Stimulated activated CD4-positive, alpha-beta T cell treated with anti-CD3 and anti-CD28 coated beads, Interleukin-4, amount 100 ng/mL, for 48 hours (primary cell): ENCODE data around the gene SPINT1.

Experiments
- DNase-seq, 2 donors: peaks; one replicate each; pipeline ENCODE4 v3.0.0-alpha.2; 2020; ENCODE audit warnings: low read depth in 2 of 2

Gene SPINT1

GRCh38 chr15:40828447-40829036, 15.3 kb upstream of the SPINT1 start, which contains the start of gene PPP1R14D:
Gene PPP1R14D, minus strand, starts transcription at chr15:40828708. Its CDS starts 67 bp downstream, at chr15:40828641.
- no peak for DNase-seq

GRCh38 chr15:40829115-40829514, 14.7 kb upstream of the SPINT1 start:
- no peak for DNase-seq

- no peak for DNase-seq
Measured at GRCh38 chr15:40830884-40831283, 13.0 kb upstream of the SPINT1 start.

GRCh38 chr15:40831861-40832260, 12.0 kb upstream of the SPINT1 start:
- DNase-seq = no peak

- DNase-seq = no peak
Measured at GRCh38 chr15:40832903-40833302, 10.9 kb upstream of the SPINT1 start.

GRCh38 chr15:40836020-40836419, 7.8 kb upstream of the SPINT1 start:
- no peak for DNase-seq

GRCh38 chr15:40838756-40839155, 5.1 kb upstream of the SPINT1 start:
- DNase-seq = no peak

- no peak for DNase-seq
Measured at GRCh38 chr15:40841741-40842140, 2.1 kb upstream of the SPINT1 start.

- no peak for DNase-seq
Measured at GRCh38 chr15:40843261-40843884, 475 bp upstream of the SPINT1 start.

- peak; percentile 22 to 30 for DNase-seq
Measured at GRCh38 chr15:40844696-40845030, 815 bp downstream of the SPINT1 start.

- no peak for DNase-seq
Measured at GRCh38 chr15:40845036-40845435, 1.2 kb downstream of the SPINT1 start.

- no peak for DNase-seq
Measured at GRCh38 chr15:40845511-40846284, 1.9 kb downstream of the SPINT1 start.

GRCh38 chr15:40846841-40847222, 3.0 kb downstream of the SPINT1 start:
- no peak for DNase-seq

- no peak for DNase-seq
Measured at GRCh38 chr15:40847223-40847961, 3.5 kb downstream of the SPINT1 start.

GRCh38 chr15:40850576-40851112, 6.8 kb downstream of the SPINT1 start:
- no peak for DNase-seq

- no peak for DNase-seq
Measured at GRCh38 chr15:40852529-40852928, 8.7 kb downstream of the SPINT1 start.

- no peak for DNase-seq
Measured at GRCh38 chr15:40853241-40853890, 9.5 kb downstream of the SPINT1 start.

- DNase-seq = no peak
Measured at GRCh38 chr15:40854161-40854560, 10.3 kb downstream of the SPINT1 start.

GRCh38 chr15:40855706-40856234, 11.9 kb downstream of the SPINT1 start:
- no peak for DNase-seq

- DNase-seq = no peak
Measured at GRCh38 chr15:40856746-40857145, 12.9 kb downstream of the SPINT1 start.

- peak; percentile 68 to 83 for DNase-seq
Measured at GRCh38 chr15:40857601-40858341, 13.9 kb downstream of the SPINT1 start.
